ENCODE measurements around the gene MCF2L2.

The MCF2L2 gene

GRCh38 chr3:183208260-183208659 is 220.2 kb downstream of the MCF2L2 start:
- no peaks in the 10 kb centered on the region for H3K4me1 ChIP-seq (ENCODE audit: control insufficient read depth in 2 of 2, insufficient read depth in 2 of 2, low read length in 2 of 2)
- H3K9ac ChIP-seq (ENCODE audit: low read depth in 1 of 2, low read length in 2 of 2), result no peak overlapping the region
- no peaks in the 10 kb centered on the region for H3K27me3 ChIP-seq (ENCODE audit: control insufficient read depth in 2 of 2, insufficient read depth in 2 of 2, low read length in 2 of 2)
- H3K36me3 ChIP-seq (ENCODE audit: control insufficient read depth in 2 of 2, insufficient read depth in 2 of 2, low read length in 2 of 2), result no peaks in the 10 kb centered on the region
- peaks cover 0 to 4% of the 10 kb centered on the region in 2 donors for H3K9me3 ChIP-seq (ENCODE audit: control insufficient read depth in 2 of 2, low read length in 2 of 2)
- no peak overlapping the region for H3K4me3 ChIP-seq (ENCODE audit: low read length in 2 of 2)
- no peak overlapping the region for H3K27ac ChIP-seq (ENCODE audit: low read depth in 2 of 2, low read length in 2 of 2)

GRCh38 chr3:183203670-183204069 is 224.7 kb downstream of the MCF2L2 start:
- H3K36me3 ChIP-seq (ENCODE audit: control insufficient read depth in 2 of 2, insufficient read depth in 2 of 2, low read length in 2 of 2), result no peaks in the 10 kb centered on the region

GRCh38 chr3:183202004-183202722 is 226.3 kb downstream of the MCF2L2 start:
- no peaks in the 10 kb centered on the region for H3K36me3 ChIP-seq (ENCODE audit: control insufficient read depth in 2 of 2, insufficient read depth in 2 of 2, low read length in 2 of 2)
- peaks cover 0 to 4% of the 10 kb centered on the region in 2 donors for H3K9me3 ChIP-seq (ENCODE audit: control insufficient read depth in 2 of 2, low read length in 2 of 2)
- H3K27me3 ChIP-seq (ENCODE audit: control insufficient read depth in 2 of 2, insufficient read depth in 2 of 2, low read length in 2 of 2), result no peaks in the 10 kb centered on the region
- H3K4me3 ChIP-seq (ENCODE audit: low read length in 2 of 2), result no peak overlapping the region
- H3K27ac ChIP-seq (ENCODE audit: low read depth in 2 of 2, low read length in 2 of 2), result no peak overlapping the region
- no peaks in the 10 kb centered on the region for H3K4me1 ChIP-seq (ENCODE audit: control insufficient read depth in 2 of 2, insufficient read depth in 2 of 2, low read length in 2 of 2)
- no peak overlapping the region for H3K9ac ChIP-seq (ENCODE audit: low read depth in 1 of 2, low read length in 2 of 2)

More at GRCh38 chr3:183203670-183204069, 224.7 kb downstream of the MCF2L2 start:
- no peaks in the 10 kb centered on the region for H3K4me1 ChIP-seq (ENCODE audit: control insufficient read depth in 2 of 2, insufficient read depth in 2 of 2, low read length in 2 of 2)
- H3K9me3 ChIP-seq (ENCODE audit: control insufficient read depth in 2 of 2, low read length in 2 of 2), result peaks cover 0 to 4% of the 10 kb centered on the region in 2 donors
- H3K27ac ChIP-seq (ENCODE audit: low read depth in 2 of 2, low read length in 2 of 2), result no peak overlapping the region
- no peaks in the 10 kb centered on the region for H3K27me3 ChIP-seq (ENCODE audit: control insufficient read depth in 2 of 2, insufficient read depth in 2 of 2, low read length in 2 of 2)
- H3K4me3 ChIP-seq (ENCODE audit: low read length in 2 of 2), result no peak overlapping the region
- H3K9ac ChIP-seq (ENCODE audit: low read depth in 1 of 2, low read length in 2 of 2), result no peak overlapping the region

- no peak overlapping the region for H3K4me3 ChIP-seq (ENCODE audit: low read length in 2 of 2)
- H3K4me1 ChIP-seq (ENCODE audit: control insufficient read depth in 2 of 2, insufficient read depth in 2 of 2, low read length in 2 of 2), result no peaks in the 10 kb centered on the region
- no peaks in the 10 kb centered on the region for H3K36me3 ChIP-seq (ENCODE audit: control insufficient read depth in 2 of 2, insufficient read depth in 2 of 2, low read length in 2 of 2)
- no peak overlapping the region for H3K27ac ChIP-seq (ENCODE audit: low read depth in 2 of 2, low read length in 2 of 2)
- H3K9ac ChIP-seq (ENCODE audit: low read depth in 1 of 2, low read length in 2 of 2), result no peak overlapping the region
- H3K9me3 ChIP-seq (ENCODE audit: control insufficient read depth in 2 of 2, low read length in 2 of 2), result peaks cover 0 to 3% of the 10 kb centered on the region in 2 donors
- H3K27me3 ChIP-seq (ENCODE audit: control insufficient read depth in 2 of 2, insufficient read depth in 2 of 2, low read length in 2 of 2), result no peaks in the 10 kb centered on the region
Measured at GRCh38 chr3:183198939-183199338, 229.5 kb downstream of the MCF2L2 start.

- H3K4me3 ChIP-seq (ENCODE audit: low read length in 2 of 2), result no peak overlapping the region
- no peaks in the 10 kb centered on the region for H3K9me3 ChIP-seq (ENCODE audit: control insufficient read depth in 2 of 2, low read length in 2 of 2)
- H3K27ac ChIP-seq (ENCODE audit: low read depth in 2 of 2, low read length in 2 of 2), result no peak overlapping the region
- no peaks in the 10 kb centered on the region for H3K27me3 ChIP-seq (ENCODE audit: control insufficient read depth in 2 of 2, insufficient read depth in 2 of 2, low read length in 2 of 2)
- H3K36me3 ChIP-seq (ENCODE audit: control insufficient read depth in 2 of 2, insufficient read depth in 2 of 2, low read length in 2 of 2), result no peaks in the 10 kb centered on the region
- H3K9ac ChIP-seq (ENCODE audit: low read depth in 1 of 2, low read length in 2 of 2), result no peak overlapping the region
- peaks cover 0 to 3% of the 10 kb centered on the region in 2 donors for H3K4me1 ChIP-seq (ENCODE audit: control insufficient read depth in 2 of 2, insufficient read depth in 2 of 2, low read length in 2 of 2)
Measured at GRCh38 chr3:183197734-183198133, 230.7 kb downstream of the MCF2L2 start.

- Histone ChIP-seq H3K9me3 (ENCODE audit: control insufficient read depth in 2 of 2, low read length in 2 of 2) (no peaks in the 10 kb centered on the region), H3K9ac (ENCODE audit: low read depth in 1 of 2, low read length in 2 of 2) (no peak overlapping the region), H3K4me3 (ENCODE audit: low read length in 2 of 2) (no peak overlapping the region), H3K4me1 (ENCODE audit: control insufficient read depth in 2 of 2, insufficient read depth in 2 of 2, low read length in 2 of 2) (peaks cover 0 to 3% of the 10 kb centered on the region in 2 donors), H3K36me3 (ENCODE audit: control insufficient read depth in 2 of 2, insufficient read depth in 2 of 2, low read length in 2 of 2) (no peaks in the 10 kb centered on the region), H3K27ac (ENCODE audit: low read depth in 2 of 2, low read length in 2 of 2) (no peak overlapping the region), H3K27me3 (ENCODE audit: control insufficient read depth in 2 of 2, insufficient read depth in 2 of 2, low read length in 2 of 2) (no peaks in the 10 kb centered on the region)
Measured at GRCh38 chr3:183195266-183195665, 233.2 kb downstream of the MCF2L2 start.

GRCh38 chr3:183193762-183194689 is 234.4 kb downstream of the MCF2L2 start:
- no peak overlapping the region for H3K4me3 ChIP-seq (ENCODE audit: low read length in 2 of 2)
- no peaks in the 10 kb centered on the region for H3K9me3 ChIP-seq (ENCODE audit: control insufficient read depth in 2 of 2, low read length in 2 of 2)
- H3K27ac ChIP-seq (ENCODE audit: low read depth in 2 of 2, low read length in 2 of 2), result no peak overlapping the region
- H3K27me3 ChIP-seq (ENCODE audit: control insufficient read depth in 2 of 2, insufficient read depth in 2 of 2, low read length in 2 of 2), result no peaks in the 10 kb centered on the region
- H3K4me1 ChIP-seq (ENCODE audit: control insufficient read depth in 2 of 2, insufficient read depth in 2 of 2, low read length in 2 of 2), result peaks cover 0 to 3% of the 10 kb centered on the region in 2 donors
- H3K36me3 ChIP-seq (ENCODE audit: control insufficient read depth in 2 of 2, insufficient read depth in 2 of 2, low read length in 2 of 2), result no peaks in the 10 kb centered on the region
- no peak overlapping the region for H3K9ac ChIP-seq (ENCODE audit: low read depth in 1 of 2, low read length in 2 of 2)

- H3K4me3 ChIP-seq (ENCODE audit: low read length in 2 of 2), result no peak overlapping the region
- no peak overlapping the region for H3K9ac ChIP-seq (ENCODE audit: low read depth in 1 of 2, low read length in 2 of 2)
- no peaks in the 10 kb centered on the region for H3K36me3 ChIP-seq (ENCODE audit: control insufficient read depth in 2 of 2, insufficient read depth in 2 of 2, low read length in 2 of 2)
- no peaks in the 10 kb centered on the region for H3K9me3 ChIP-seq (ENCODE audit: control insufficient read depth in 2 of 2, low read length in 2 of 2)
- H3K4me1 ChIP-seq (ENCODE audit: control insufficient read depth in 2 of 2, insufficient read depth in 2 of 2, low read length in 2 of 2), result peaks cover 0 to 3% of the 10 kb centered on the region in 2 donors
- H3K27ac ChIP-seq (ENCODE audit: low read depth in 2 of 2, low read length in 2 of 2), result no peak overlapping the region
- no peaks in the 10 kb centered on the region for H3K27me3 ChIP-seq (ENCODE audit: control insufficient read depth in 2 of 2, insufficient read depth in 2 of 2, low read length in 2 of 2)
Measured at GRCh38 chr3:183192650-183193300, 235.6 kb downstream of the MCF2L2 start.

- Histone ChIP-seq H3K4me1 (ENCODE audit: control insufficient read depth in 2 of 2, insufficient read depth in 2 of 2, low read length in 2 of 2) (peaks cover 0 to 3% of the 10 kb centered on the region in 2 donors), H3K36me3 (ENCODE audit: control insufficient read depth in 2 of 2, insufficient read depth in 2 of 2, low read length in 2 of 2) (no peaks in the 10 kb centered on the region), H3K4me3 (ENCODE audit: low read length in 2 of 2) (no peak overlapping the region), H3K9ac (ENCODE audit: low read depth in 1 of 2, low read length in 2 of 2) (no peak overlapping the region), H3K27ac (ENCODE audit: low read depth in 2 of 2, low read length in 2 of 2) (no peak overlapping the region), H3K9me3 (ENCODE audit: control insufficient read depth in 2 of 2, low read length in 2 of 2) (no peaks in the 10 kb centered on the region), H3K27me3 (ENCODE audit: control insufficient read depth in 2 of 2, insufficient read depth in 2 of 2, low read length in 2 of 2) (no peaks in the 10 kb centered on the region)
Measured at GRCh38 chr3:183189641-183190040, 238.8 kb downstream of the MCF2L2 start.

Data from mucosa of rectum (tissue), 2 donors.